ENCODE measurements around the gene CSNK1G1.

DNA sequence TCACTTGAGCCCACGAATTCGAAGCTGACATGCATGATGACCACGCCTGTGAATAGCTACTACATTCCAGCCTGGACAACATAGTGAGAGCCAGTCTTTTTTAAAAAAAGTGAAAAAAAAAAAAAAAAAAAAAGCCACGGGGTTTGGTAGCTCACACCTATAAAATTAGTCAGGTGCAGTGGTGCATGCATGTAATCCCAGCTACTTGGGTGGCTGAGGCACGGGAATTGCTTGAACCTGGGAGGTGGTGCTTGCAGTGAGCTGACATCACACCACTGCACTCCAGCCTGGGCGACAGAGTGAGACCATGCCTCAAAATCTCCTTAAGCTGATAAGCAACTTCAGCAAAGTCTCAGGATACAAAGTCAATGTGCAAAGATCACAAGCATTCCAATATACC is 44.4 kb downstream of the CSNK1G1 start:
- TF ChIP-seq, protein P1, sequence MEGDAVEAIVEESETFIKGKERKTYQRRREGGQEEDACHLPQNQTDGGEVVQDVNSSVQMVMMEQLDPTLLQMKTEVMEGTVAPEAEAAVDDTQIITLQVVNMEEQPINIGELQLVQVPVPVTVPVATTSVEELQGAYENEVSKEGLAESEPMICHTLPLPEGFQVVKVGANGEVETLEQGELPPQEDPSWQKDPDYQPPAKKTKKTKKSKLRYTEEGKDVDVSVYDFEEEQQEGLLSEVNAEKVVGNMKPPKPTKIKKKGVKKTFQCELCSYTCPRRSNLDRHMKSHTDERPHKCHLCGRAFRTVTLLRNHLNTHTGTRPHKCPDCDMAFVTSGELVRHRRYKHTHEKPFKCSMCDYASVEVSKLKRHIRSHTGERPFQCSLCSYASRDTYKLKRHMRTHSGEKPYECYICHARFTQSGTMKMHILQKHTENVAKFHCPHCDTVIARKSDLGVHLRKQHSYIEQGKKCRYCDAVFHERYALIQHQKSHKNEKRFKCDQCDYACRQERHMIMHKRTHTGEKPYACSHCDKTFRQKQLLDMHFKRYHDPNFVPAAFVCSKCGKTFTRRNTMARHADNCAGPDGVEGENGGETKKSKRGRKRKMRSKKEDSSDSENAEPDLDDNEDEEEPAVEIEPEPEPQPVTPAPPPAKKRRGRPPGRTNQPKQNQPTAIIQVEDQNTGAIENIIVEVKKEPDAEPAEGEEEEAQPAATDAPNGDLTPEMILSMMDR (conservative IDR thresholded peaks at IDR 0.05): no peak
- no peak for TF ChIP-seq EZH2 (IDR thresholded peaks at IDR 0.05; ENCODE audit: low read depth)
